CD4-positive, alpha-beta T cell (primary cell): ENCODE data around the gene XYLT1. TPM values are rescaled to one million over a fixed set of nuclear protein-coding genes. Genes with fewer than 3 reads are reported as not detected.

Experiments
- ATAC-seq: fragments of 200-7000 bp; cut with Tn5 transposase; one replicate; pipeline ENCODE4 v1.10.0; 2022; ENCODE audit warnings: mild to moderate bottlenecking; ENCODE audit not compliant: poor library complexity
- CTCF ChIA-PET: fragments of 350-600 bp; sonication (Branson Sonifier 250); formaldehyde crosslinking; loops from one replicate; lab custom pipeline; 2021; ENCODE audit warnings: antibody characterized with exemption, inconsistent platforms; lab: Charles Lee
- POLR2A ChIA-PET: fragments of 350-600 bp; sonication (Branson Sonifier 250); formaldehyde crosslinking; loops from one replicate; lab custom pipeline; 2021; ENCODE audit warnings: antibody characterized with exemption, inconsistent platforms; lab: Charles Lee
- DNase-seq, 14 experiments: peaks; one replicate each; pipeline ENCODE4 v3.0.0-alpha.2; 2013 to 2020; ENCODE audit warnings: mixed read lengths in 2 of 14
- H3K27ac ChIP-seq, 2 donors: one replicate each; pipeline versions ENCODE4 v1.5.1 to v1.7.0; 2013; ENCODE audit warnings: low read length in 2 of 2, low read depth in 1 of 2, mild to moderate bottlenecking in 1 of 2
- H3K27me3 ChIP-seq, 2 experiments: 1 replicate in 1 of 2; 2 replicates in 1 of 2; pipeline versions ENCODE4 v1.6.1 to v1.7.0; 2013; ENCODE audit warnings: low read length in 2 of 2, control low read depth in 1 of 2, mild to moderate bottlenecking in 1 of 2, moderate library complexity in 1 of 2; ENCODE audit not compliant: insufficient read depth in 2 of 2, control insufficient read depth in 1 of 2
- H3K36me3 ChIP-seq: one replicate; pipeline ENCODE4 v1.6.1; 2013; ENCODE audit warnings: low read length, control low read depth; ENCODE audit not compliant: insufficient read depth
- H3K4me1 ChIP-seq: one replicate; pipeline ENCODE4 v1.6.1; 2013; ENCODE audit warnings: low read length, control low read depth; ENCODE audit not compliant: insufficient read depth
- H3K4me3 ChIP-seq: one replicate; pipeline ENCODE4 v1.5.1; 2013; ENCODE audit warnings: mild to moderate bottlenecking, low read length, moderate library complexity
- H3K9me3 ChIP-seq, 2 experiments: 1 replicate in 1 of 2; 2 replicates in 1 of 2; pipeline versions ENCODE4 v1.6.1 to v1.7.0; 2013; ENCODE audit warnings: low read length in 2 of 2, mild to moderate bottlenecking in 2 of 2, control low read depth in 1 of 2, moderate library complexity in 1 of 2; ENCODE audit not compliant: control insufficient read depth in 1 of 2, insufficient read depth in 1 of 2
- H3K27ac Mint-ChIP-seq: one replicate; pipeline ENCODE4 v1.8.0; 2020; ENCODE audit warnings: mixed read lengths
- H3K27me3 Mint-ChIP-seq: one replicate; pipeline ENCODE4 v1.8.0; 2021; ENCODE audit warnings: mixed read lengths
- H3K36me3 Mint-ChIP-seq: one replicate; pipeline ENCODE4 v1.8.0; 2021; ENCODE audit warnings: low read depth, mixed read lengths
- H3K4me1 Mint-ChIP-seq: one replicate; pipeline ENCODE4 v1.8.0; 2021; ENCODE audit warnings: low read depth, mixed read lengths
- H3K4me3 Mint-ChIP-seq: one replicate; pipeline ENCODE4 v1.8.0; 2020; ENCODE audit warnings: mild to moderate bottlenecking, mixed read lengths
- H3K9me3 Mint-ChIP-seq: one replicate; pipeline ENCODE4 v1.8.0; 2020; ENCODE audit warnings: mixed read lengths
- intact Hi-C, 2 experiments: fragments of 100-400 bp; cut with DNase I in 1 of 2; cut with micrococcal nuclease in 1 of 2; formaldehyde crosslinking; loops; one replicate each; pipeline versions ENCODE4 v1.15.1 to v1.9.0; 2023 to 2025; cut with DNase I, micrococcal nuclease
- total RNA-seq, 174 experiments: library from RNA in 2 of 174; stranded (reverse) in 2 of 174; gene quantifications; one replicate each; pipeline ENCODE4 v1.2.3 and lab custom pipeline; 2021 to 2026
- TF ChIP-seq, protein P1 (sequence below): fragments of 200-600 bp; IDR thresholded peaks from one replicate; pipeline ENCODE4 v1.8.0; 2022; ENCODE audit warnings: antibody characterized with exemption, mild to moderate bottlenecking

Gene XYLT1
- total RNA-seq, 2 experiments from 2014 or later: 26.0 to 27.1 TPM

DNA sequence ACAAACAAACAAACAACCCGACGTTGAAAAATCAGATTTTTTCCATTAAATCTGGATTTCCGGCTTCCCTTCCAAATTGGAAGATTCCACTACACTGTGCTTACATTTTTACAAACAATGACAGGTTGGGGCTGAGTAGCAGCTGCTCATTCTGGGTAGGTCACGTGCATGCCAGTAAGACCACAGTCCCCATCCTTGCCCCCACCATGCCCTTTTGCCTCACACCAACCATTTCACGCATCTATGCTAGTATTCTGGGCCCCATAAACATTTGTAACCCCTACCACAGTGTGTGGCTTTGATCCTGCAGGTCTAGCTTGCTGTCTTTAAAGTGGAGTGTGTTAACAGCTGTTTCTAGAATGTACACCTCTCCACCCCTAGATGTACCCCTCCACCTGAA, 366.1 kb downstream of the XYLT1 start:
- Histone ChIP-seq H3K36me3 (peaks cover 2% of the 10 kb centered on the region), H3K27ac (no peak overlapping the region), H3K9me3 (no peaks in the 10 kb centered on the region), H3K27me3 (no peaks in the 10 kb centered on the region), H3K4me3 (no peak overlapping the region), H3K4me1 (peaks cover 10% of the 10 kb centered on the region)
- no peaks in the 10 kb centered on the region for H3K27me3 Mint-ChIP-seq
- ATAC-seq (no peak), DNase-seq (no peak)
- TF ChIP-seq, protein P1, sequence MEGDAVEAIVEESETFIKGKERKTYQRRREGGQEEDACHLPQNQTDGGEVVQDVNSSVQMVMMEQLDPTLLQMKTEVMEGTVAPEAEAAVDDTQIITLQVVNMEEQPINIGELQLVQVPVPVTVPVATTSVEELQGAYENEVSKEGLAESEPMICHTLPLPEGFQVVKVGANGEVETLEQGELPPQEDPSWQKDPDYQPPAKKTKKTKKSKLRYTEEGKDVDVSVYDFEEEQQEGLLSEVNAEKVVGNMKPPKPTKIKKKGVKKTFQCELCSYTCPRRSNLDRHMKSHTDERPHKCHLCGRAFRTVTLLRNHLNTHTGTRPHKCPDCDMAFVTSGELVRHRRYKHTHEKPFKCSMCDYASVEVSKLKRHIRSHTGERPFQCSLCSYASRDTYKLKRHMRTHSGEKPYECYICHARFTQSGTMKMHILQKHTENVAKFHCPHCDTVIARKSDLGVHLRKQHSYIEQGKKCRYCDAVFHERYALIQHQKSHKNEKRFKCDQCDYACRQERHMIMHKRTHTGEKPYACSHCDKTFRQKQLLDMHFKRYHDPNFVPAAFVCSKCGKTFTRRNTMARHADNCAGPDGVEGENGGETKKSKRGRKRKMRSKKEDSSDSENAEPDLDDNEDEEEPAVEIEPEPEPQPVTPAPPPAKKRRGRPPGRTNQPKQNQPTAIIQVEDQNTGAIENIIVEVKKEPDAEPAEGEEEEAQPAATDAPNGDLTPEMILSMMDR: no peak
- intact Hi-C loops: no loop called here
- peaks cover 13% of the 10 kb centered on the region for H3K36me3 Mint-ChIP-seq
- no peaks in the 10 kb centered on the region for H3K9me3 Mint-ChIP-seq
- peaks cover 9% of the 10 kb centered on the region for H3K4me1 Mint-ChIP-seq
- CTCF ChIA-PET: no interaction called here
- peak overlapping the region; percentile 54 for H3K27ac Mint-ChIP-seq
- H3K4me3 Mint-ChIP-seq: no peak overlapping the region
- POLR2A ChIA-PET: interaction anchor here (1.1 kb wide), 1 partner anchor 91 kb away, joined by 8 read pairs; no protein-coding TSS in a partner anchor

DNA sequence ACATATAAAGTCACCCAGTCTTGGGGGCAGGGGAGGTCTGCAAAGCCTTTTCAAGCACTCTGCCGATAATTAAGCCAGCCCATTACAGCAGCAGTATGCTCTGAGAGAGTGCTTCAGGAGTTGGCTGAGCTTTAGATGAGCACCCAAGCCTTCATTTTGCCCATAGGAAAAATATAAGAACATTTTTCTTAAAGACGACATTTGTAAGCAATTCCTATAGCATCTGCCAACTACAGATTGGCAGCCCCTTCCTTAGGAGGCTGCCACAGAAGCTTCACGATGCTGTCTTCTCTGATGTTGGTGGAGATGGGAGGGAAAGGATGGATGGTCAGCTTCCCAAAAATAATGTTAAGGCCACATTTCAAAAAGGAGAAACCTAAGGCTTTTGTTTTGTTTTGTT, 367.5 kb downstream of the XYLT1 start:
- Histone ChIP-seq H3K4me1 (peaks cover 10% of the 10 kb centered on the region), H3K27ac (no peak overlapping the region), H3K36me3 (no peaks in the 10 kb centered on the region), H3K9me3 (no peaks in the 10 kb centered on the region), H3K27me3 (no peaks in the 10 kb centered on the region), H3K4me3 (no peak overlapping the region)
- H3K27ac Mint-ChIP-seq: peak overlapping the region; percentile 24
- intact Hi-C loops: no loop called here
- no peak for DNase-seq
- POLR2A ChIA-PET: no interaction called here
- no peak for ATAC-seq
- H3K27me3 Mint-ChIP-seq: no peaks in the 10 kb centered on the region
- peaks cover 6% of the 10 kb centered on the region for H3K36me3 Mint-ChIP-seq
- TF ChIP-seq, protein P1: no peak
- H3K9me3 Mint-ChIP-seq: no peaks in the 10 kb centered on the region
- CTCF ChIA-PET: no interaction called here
- H3K4me1 Mint-ChIP-seq: peaks cover 9% of the 10 kb centered on the region
- no peak overlapping the region for H3K4me3 Mint-ChIP-seq

DNA sequence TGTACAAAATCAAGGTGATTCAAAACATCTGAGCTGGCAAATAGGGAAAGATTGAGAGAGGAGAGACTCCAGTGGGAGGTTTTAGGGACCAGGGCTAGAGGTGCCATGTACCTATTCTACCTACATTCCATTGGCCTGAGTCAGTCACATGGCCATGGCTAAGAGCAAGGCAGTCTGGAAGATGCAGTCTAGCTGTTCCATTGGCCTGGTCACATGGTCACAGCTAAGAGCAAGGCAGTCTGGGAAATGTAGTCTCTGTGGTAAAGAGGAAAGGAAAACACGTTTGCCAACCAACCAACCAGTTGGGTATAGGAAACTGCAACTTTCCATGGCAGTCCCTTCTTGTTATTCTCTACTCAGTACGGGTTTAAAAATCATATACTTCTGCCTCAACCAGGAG, 369.1 kb downstream of the XYLT1 start:
- H3K4me1 Mint-ChIP-seq: peaks cover 9% of the 10 kb centered on the region
- no peak overlapping the region for H3K4me3 Mint-ChIP-seq
- H3K4me1 ChIP-seq: peaks cover 10% of the 10 kb centered on the region
- no peaks in the 10 kb centered on the region for H3K9me3 Mint-ChIP-seq
- ATAC-seq (peak; percentile 64), DNase-seq (peak in 3 of 14 experiments; percentile 9 to 28 (median 19))
- no peak overlapping the region for H3K4me3 ChIP-seq
- no peak overlapping the region for H3K27ac Mint-ChIP-seq
- POLR2A ChIA-PET: no interaction called here
- no peaks in the 10 kb centered on the region for H3K36me3 ChIP-seq
- H3K27me3 ChIP-seq: no peaks in the 10 kb centered on the region
- intact Hi-C loops: no loop called here
- TF ChIP-seq, protein P1: no peak
- H3K36me3 Mint-ChIP-seq: no peaks in the 10 kb centered on the region
- no peaks in the 10 kb centered on the region for H3K9me3 ChIP-seq
- H3K27ac ChIP-seq: no peak overlapping the region
- H3K27me3 Mint-ChIP-seq: no peaks in the 10 kb centered on the region
- CTCF ChIA-PET: no interaction called here
